IPS-18a (cell line): ENCODE measurements around the gene CBFB.
"Not testable (repeated sequence)": the region's sequence is repeated elsewhere in the genome, so short reads cannot be mapped to it uniquely, and the experiment has no call there.

Experiments used
- H3K27ac ChIP-seq: one replicate; pipeline ENCODE4 v1.5.1; 2013; ENCODE audit warnings: low read length
- H3K27me3 ChIP-seq: one replicate; pipeline ENCODE4 v1.6.1; 2013; ENCODE audit warnings: mild to moderate bottlenecking, low read length; ENCODE audit not compliant: control insufficient read depth, insufficient read depth
- H3K36me3 ChIP-seq: one replicate; pipeline ENCODE4 v1.6.1; 2013; ENCODE audit warnings: low read depth, low read length; ENCODE audit not compliant: control insufficient read depth
- H3K4me1 ChIP-seq: one replicate; pipeline ENCODE4 v1.6.1; 2013; ENCODE audit warnings: low read depth, low read length; ENCODE audit not compliant: control insufficient read depth
- H3K4me3 ChIP-seq: one replicate; pipeline ENCODE4 v1.5.1; 2013; ENCODE audit warnings: low read length
- H3K9ac ChIP-seq: one replicate; pipeline ENCODE4 v1.6.1; 2013; ENCODE audit warnings: mild to moderate bottlenecking, low read length, moderate library complexity
- H3K9me3 ChIP-seq: one replicate; pipeline ENCODE4 v1.6.1; 2013; ENCODE audit warnings: low read depth, low read length; ENCODE audit not compliant: control insufficient read depth

The CBFB gene

DNA sequence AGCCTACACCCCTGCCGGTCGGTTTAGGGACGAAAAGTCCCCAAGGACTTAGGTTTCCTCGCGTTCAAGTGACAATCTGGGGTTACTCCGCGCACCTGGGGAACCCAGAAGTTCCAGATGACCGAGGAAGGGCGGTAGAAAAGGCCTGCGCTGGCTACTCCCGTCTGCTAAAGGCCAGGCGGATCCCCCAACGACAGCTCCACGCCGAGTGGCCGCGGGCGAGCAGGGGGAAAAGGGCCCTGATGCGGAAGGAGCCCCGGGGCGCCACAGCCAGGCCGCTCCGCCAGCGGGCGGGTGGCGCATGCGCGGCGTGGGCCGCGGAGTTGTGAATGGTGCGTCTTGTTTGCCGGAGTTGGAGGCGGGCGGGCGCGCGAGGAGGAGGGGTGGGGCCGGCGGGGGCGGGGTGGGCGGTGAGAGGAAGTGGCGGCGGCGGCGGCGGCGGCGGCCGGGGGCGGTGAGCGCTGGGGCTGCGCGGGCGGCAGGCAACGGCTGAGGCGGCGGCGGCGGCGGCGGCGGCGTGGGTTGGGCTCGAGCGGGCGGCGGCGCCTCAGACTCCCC lies at the start of gene CBFB:
Gene CBFB, plus strand, starts transcription at position 454 of the 558 bp plus-strand sequence. CDS start 259 bp downstream, outside the sequence.
- peaks cover 8% of the 10 kb centered on the region for H3K4me1 ChIP-seq
- peaks cover 11% of the 10 kb centered on the region for H3K27me3 ChIP-seq
- H3K36me3 ChIP-seq = no peaks in the 10 kb centered on the region
- H3K27ac ChIP-seq = no peak within 1 kb of the TSS
- H3K4me3 ChIP-seq = peak within 1 kb of the TSS; percentile 73
- no peaks in the 10 kb centered on the region for H3K9me3 ChIP-seq
- peak within 1 kb of the TSS; percentile 66 for H3K9ac ChIP-seq

DNA sequence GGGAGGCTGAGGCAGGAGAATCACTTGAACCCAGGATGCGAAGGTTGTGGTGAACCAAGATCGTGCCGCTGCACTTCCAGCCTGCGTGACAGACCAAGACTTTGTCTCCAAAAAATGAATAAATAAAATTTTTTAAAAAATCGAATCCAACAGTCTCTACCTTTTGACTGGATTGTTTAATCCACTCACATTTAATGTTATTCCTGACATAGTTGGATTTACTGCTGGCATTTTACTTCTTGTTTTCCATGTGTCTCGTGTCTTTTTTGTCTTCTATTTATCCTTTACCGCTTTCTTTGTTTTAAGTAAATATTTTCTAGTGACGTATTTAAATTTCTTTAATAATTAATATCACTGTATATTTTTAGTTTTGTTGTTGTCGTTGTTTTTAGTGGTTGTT lies 45.9 kb upstream of the CBFB start:
- Histone ChIP-seq H3K27me3 (no peaks in the 10 kb centered on the region), H3K36me3 (no peaks in the 10 kb centered on the region), H3K9me3 (no peaks in the 10 kb centered on the region), H3K4me1 (no peaks in the 10 kb centered on the region), H3K9ac (no peak overlapping the region), H3K4me3 (no peak overlapping the region), H3K27ac (no peak overlapping the region)

DNA sequence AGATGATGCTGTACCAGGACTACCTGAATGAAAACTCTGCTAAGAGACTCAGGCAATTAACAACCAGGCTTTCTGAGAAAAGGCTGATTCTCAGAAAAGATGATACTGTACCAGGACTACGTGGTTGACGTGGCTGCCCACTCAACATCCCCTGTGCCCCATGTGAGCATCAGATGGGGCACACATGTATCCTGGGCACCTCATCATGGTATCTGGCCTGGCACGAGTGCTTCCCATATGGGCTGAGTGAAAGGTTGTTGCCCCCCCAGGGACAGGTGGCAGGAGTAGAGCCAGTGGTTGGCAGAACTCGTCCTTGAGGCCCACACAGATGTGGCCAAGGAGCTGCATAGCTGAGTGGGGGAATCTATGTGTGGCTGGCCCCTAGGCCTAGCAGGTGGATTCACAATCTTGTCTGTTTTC lies 44.0 kb upstream of the CBFB start:
- Histone ChIP-seq H3K36me3 (no peaks in the 10 kb centered on the region), H3K4me3 (no peak overlapping the region), H3K4me1 (no peaks in the 10 kb centered on the region), H3K27me3 (no peaks in the 10 kb centered on the region), H3K9ac (no peak overlapping the region), H3K9me3 (no peaks in the 10 kb centered on the region), H3K27ac (no peak overlapping the region)

DNA sequence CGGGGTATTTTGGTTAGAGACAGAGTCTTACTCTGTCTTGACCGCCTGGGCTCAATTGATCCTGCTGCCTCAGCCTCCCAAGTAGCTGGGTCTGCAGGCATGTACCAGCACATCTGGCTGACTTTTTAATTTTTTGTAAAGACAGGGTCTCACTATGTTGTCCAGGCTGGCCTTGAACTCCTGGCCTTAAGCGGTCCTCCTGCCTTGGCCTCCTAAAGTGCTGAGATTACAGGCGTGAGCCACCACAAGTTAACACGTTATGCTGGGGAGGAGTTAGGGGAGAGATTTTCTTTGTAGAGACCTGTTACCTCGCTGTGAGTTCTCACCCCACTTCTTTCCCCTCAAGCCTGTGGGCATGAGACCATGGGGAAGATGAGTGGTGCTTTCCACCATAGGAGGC lies 42.4 kb upstream of the CBFB start:
- no peak overlapping the region for H3K4me3 ChIP-seq
- no peak overlapping the region for H3K9ac ChIP-seq
- H3K27ac ChIP-seq = no peak overlapping the region
- H3K4me1 ChIP-seq = no peaks in the 10 kb centered on the region
- H3K9me3 ChIP-seq = no peaks in the 10 kb centered on the region
- no peaks in the 10 kb centered on the region for H3K36me3 ChIP-seq
- no peaks in the 10 kb centered on the region for H3K27me3 ChIP-seq

DNA sequence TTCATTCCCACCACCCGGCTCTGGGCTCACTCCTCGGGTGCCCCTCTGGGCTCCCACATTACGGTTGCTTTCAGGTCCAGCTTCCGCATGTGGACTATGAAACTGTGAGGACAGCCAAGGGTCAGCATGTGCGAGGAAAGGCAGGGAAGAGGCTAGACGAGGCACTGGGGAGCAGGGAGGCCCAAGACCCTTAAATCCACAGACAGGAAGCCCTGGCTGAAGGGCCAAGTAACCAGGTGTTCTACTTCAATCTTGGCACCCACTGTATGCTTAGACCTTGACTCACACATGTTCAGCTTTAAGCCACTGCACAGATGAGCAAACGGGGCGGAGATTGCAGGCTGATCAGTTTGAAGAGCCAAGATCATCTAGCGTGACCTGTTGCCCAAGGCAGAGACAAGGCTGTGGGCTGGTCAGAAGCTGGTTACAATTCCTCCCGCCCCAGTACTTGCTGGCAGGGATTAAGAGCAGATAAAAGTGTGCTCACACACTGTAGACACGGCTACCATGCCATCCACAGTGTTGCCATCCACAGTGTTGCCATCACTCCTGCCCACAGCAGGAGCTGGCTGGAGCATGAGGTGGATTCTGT lies 40.7 kb upstream of the CBFB start, which contains the start of gene CES4A:
Gene CES4A, plus strand, starts transcription at position 393 of the 592 bp plus-strand sequence. Its CDS starts 184 bp downstream, at position 577.
- no peaks in the 10 kb centered on the region for H3K36me3 ChIP-seq
- no peaks in the 10 kb centered on the region for H3K4me1 ChIP-seq
- no peak within 1 kb of the TSS for H3K9ac ChIP-seq
- no peaks in the 10 kb centered on the region for H3K27me3 ChIP-seq
- no peak within 1 kb of the TSS for H3K4me3 ChIP-seq
- H3K27ac ChIP-seq = no peak within 1 kb of the TSS
- H3K9me3 ChIP-seq = no peaks in the 10 kb centered on the region

DNA sequence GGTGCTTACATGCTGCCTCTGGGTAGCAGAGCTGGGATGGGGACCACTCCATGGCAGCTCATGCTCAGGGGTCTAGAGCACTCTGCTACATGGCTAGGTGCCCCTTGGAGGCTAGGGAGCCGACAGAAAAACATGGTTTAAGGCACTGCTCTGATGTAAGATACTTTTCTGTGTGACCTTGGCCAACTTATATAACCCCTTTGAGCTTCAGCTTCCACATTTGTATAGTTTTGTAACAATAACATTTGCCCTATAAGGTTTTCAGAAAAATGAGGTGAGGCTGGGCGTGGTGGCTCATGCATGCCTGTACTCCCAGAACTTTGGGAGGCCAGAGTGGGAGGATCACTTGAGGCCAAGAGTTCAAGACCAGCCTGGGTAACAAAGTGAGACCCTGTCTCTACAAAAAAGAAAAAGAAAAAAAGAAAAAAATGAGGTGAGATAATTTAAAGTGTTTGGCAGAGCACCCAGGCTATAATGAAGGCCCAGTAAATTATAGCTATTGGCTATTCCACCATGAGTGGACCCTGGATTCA lies 37.3 kb upstream of the CBFB start:
- no peaks in the 10 kb centered on the region for H3K27me3 ChIP-seq
- no peaks in the 10 kb centered on the region for H3K9me3 ChIP-seq
- no peaks in the 10 kb centered on the region for H3K4me1 ChIP-seq
- no peaks in the 10 kb centered on the region for H3K36me3 ChIP-seq
- H3K9ac ChIP-seq = no peak overlapping the region
- H3K4me3 ChIP-seq = no peak overlapping the region
- no peak overlapping the region for H3K27ac ChIP-seq

DNA sequence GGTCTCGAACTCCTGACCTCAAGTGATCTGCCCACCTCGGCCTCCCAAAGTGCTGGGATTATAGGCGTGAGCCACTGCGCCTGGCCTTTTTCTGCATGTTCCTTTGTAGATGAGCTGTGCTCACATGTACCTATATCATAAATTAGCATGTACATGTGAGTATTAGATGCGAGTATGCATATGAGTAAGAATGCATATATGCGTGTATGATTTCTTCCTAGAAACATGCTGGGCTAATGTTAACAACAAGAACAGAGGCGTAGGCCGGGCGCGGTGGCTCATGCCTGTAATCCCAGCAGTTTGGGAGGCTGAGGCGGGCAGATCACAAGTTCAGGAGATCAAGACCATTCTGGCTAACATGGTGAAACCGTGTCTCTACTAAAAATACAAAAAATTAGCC lies 35.4 kb upstream of the CBFB start:
- H3K27me3 ChIP-seq, H3K4me1 ChIP-seq, H3K4me3 ChIP-seq, H3K36me3 ChIP-seq, H3K9me3 ChIP-seq, H3K9ac ChIP-seq, H3K27ac ChIP-seq: not testable (repeated sequence)

DNA sequence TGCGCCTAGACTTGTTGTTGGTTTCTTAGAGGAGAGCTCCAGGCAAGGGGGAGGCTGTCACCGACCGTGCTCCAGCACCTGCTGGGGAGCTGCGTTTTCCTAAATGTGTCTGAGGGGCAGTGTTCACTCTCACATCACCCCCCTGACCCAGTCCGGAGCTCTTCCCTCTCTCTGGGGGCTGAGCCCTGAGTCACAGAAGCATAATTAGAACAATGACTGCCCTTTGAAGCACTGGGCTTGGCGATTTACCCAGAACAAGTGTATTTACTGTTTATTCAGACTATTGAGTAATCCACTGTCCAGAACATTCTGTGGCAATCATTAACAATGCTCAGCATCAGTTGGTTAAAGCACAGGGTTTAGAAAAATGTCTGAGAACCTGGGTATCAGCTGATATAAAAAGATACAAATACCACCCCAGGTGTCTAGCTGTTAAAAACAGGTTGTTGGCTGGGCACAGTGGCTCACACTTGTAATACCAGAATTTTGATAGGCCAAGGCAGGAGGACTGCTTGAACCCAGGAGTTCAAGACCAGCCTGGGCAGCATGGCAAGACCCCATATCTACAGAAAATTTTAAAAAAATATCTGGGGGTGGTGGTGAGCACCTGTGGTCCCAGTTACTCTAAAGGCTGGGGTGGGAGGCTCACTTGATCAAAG lies 32.5 kb upstream of the CBFB start:
- H3K36me3 ChIP-seq = no peaks in the 10 kb centered on the region
- peaks cover 34% of the 10 kb centered on the region for H3K27me3 ChIP-seq
- H3K9ac ChIP-seq = no peak overlapping the region
- H3K9me3 ChIP-seq = no peaks in the 10 kb centered on the region
- no peak overlapping the region for H3K4me3 ChIP-seq
- no peak overlapping the region for H3K27ac ChIP-seq
- no peaks in the 10 kb centered on the region for H3K4me1 ChIP-seq

DNA sequence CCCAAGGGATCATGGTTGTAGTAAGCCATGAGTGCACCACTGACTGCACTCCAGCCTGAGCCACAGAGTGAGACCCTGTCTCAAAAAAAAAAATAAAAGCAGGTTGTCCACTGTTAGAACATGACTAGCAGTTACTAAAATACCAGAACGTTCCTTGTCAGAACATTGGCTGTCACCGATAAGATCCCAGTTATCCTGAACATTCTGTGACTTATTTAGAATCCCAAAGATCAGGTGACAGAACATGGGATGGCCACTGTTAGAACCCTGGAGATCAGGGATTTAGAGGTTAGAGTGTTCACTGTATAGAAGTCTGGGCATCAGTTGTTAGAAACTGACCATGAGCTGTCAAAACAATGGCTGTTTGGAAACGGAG lies 32.0 kb upstream of the CBFB start:
- H3K4me1 ChIP-seq = no peaks in the 10 kb centered on the region
- no peaks in the 10 kb centered on the region for H3K9me3 ChIP-seq
- no peak overlapping the region for H3K27ac ChIP-seq
- no peak overlapping the region for H3K9ac ChIP-seq
- H3K36me3 ChIP-seq = no peaks in the 10 kb centered on the region
- H3K27me3 ChIP-seq = peaks cover 39% of the 10 kb centered on the region
- no peak overlapping the region for H3K4me3 ChIP-seq

DNA sequence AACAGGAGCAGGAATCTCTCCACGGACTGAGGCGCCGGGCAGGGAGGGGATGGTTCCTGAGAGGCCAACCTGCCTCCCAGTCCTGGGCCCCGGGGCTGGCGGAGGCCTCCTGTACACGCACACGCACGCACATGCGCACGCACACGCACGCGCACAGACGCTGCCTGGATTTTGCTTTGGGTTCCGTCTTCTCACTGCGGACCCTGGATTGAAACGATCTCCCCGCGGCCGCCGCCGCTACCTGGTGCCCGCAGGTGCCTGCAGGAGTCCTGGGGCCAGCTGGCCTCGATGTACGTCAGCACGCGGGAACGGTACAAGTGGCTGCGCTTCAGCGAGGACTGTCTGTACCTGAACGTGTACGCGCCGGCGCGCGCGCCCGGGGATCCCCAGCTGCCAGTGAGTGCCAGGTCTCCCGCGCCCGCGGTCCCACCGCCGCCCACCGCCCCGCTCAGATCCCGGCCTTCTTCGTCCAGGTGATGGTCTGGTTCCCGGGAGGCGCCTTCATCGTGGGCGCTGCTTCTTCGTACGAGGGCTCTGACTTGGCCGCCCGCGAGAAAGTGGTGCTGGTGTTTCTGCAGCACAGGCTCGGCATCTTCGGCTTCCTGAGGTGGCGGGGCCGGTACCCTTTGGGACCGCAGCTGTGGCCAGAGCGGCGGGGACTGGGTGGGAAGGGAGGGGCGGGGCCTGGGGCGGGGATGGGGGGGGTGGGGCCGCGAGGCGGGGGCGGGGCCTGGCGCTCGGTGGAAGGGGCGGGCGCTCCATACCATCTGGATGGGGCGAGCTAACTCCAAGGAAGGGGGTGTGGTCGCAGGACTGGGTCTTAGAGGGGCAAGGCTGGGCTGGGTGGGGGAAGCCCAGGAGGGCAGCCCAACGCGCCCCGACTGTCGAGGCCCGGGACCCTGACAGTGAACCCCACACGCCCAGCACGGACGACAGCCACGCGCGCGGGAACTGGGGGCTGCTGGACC lies 28.3 kb upstream of the CBFB start:
- Histone ChIP-seq H3K27me3 (peaks cover 44% of the 10 kb centered on the region), H3K9ac (no peak overlapping the region), H3K9me3 (no peaks in the 10 kb centered on the region), H3K36me3 (no peaks in the 10 kb centered on the region), H3K27ac (no peak overlapping the region), H3K4me3 (peak overlapping the region; percentile 58), H3K4me1 (no peaks in the 10 kb centered on the region)

DNA sequence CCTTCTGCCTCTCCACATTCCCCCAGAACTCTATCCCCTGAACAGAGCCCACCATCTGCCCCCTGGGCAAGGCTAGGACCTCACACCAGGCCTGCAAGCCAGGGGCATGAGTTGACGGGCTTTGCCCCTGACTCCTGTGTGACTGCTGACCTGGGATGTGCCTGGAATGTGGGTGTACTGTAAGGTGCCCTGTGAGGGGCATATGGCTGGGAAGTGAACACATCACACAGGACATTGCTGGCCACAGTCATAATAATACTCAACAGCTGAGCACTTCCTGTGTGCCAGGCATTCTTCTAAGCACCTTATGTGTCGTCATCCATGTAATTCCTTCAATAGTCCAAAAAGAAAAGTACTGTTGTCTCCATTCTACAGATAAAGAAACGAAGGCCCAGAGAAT lies 27.2 kb upstream of the CBFB start:
- H3K27ac ChIP-seq = no peak overlapping the region
- no peaks in the 10 kb centered on the region for H3K4me1 ChIP-seq
- no peaks in the 10 kb centered on the region for H3K9me3 ChIP-seq
- H3K9ac ChIP-seq = no peak overlapping the region
- H3K27me3 ChIP-seq = peaks cover 44% of the 10 kb centered on the region
- no peak overlapping the region for H3K4me3 ChIP-seq
- H3K36me3 ChIP-seq = no peaks in the 10 kb centered on the region
